GM12878 (cell line): ENCODE data around the gene OR10A3. TPM values are rescaled to one million over a fixed set of nuclear protein-coding genes. Genes with fewer than 3 reads are reported as not detected.

Experiments used
- ATAC-seq: fragments of 200-7000 bp; cut with Tn5 transposase; 3 replicates; pipeline ENCODE4 v1.9.1; 2020; ENCODE audit warnings: mild to moderate bottlenecking, moderate library complexity
- BruUV-seq: library from RNA; stranded (reverse); fragments of 400-500 nt; replicated peaks from 2 replicates; lab custom pipeline; 2021; lab: Mats Ljungman, UMichigan
- CTCF ChIA-PET: fragments of 300-600 bp; sonication (Branson Sonifier 250); formaldehyde crosslinking; extraction: SDS; loops from one replicate; lab custom pipeline; 2021; ENCODE audit warnings: inconsistent platforms; lab: Yijun Ruan, JAX
- POLR2A ChIA-PET: fragments of 350-600 bp; formaldehyde crosslinking; extraction: SDS; loops from one replicate; lab custom pipeline; 2021; ENCODE audit warnings: inconsistent platforms; lab: Charles Lee
- RAD21 ChIA-PET: fragments of 300-600 bp; sonication (Branson Sonifier 250); formaldehyde crosslinking; loops from one replicate; lab custom pipeline; 2023; ENCODE audit warnings: antibody characterized with exemption; ENCODE audit not compliant: unreplicated experiment; lab: Charles Lee
- SMC1A ChIA-PET: fragments of 300-600 bp; sonication (Branson Sonifier 250); formaldehyde crosslinking; loops from one replicate; lab custom pipeline; 2023; ENCODE audit not compliant: unreplicated experiment, uncharacterized antibody; lab: Charles Lee
- DNase-seq: peaks from one replicate; pipeline ENCODE4 v3.0.0-alpha.2; 2011; ENCODE audit warnings: low read depth, low spot score
- FAIRE-seq: peaks from 3 replicates; lab custom pipeline; 2011; peaks lifted over from hg19 to GRCh38; lab: Jason Lieb, UNC
- H2AFZ ChIP-seq: 2 replicates; pipeline ENCODE4 v1.6.0; 2011; ENCODE audit warnings: low read depth, low read length, control low read depth; ENCODE audit not compliant: control insufficient read depth
- H3K27ac ChIP-seq: 2 replicates; pipeline ENCODE4 v1.5.1; 2011; ENCODE audit warnings: control low read depth; ENCODE audit not compliant: control insufficient read depth, insufficient read depth
- H3K27me3 ChIP-seq, 2 experiments: replicated peaks in 1 of 2; 2 replicates each; pipeline versions ENCODE4 v1.6.0 to v1.6.1; 2011; ENCODE audit warnings: low read length in 1 of 2; ENCODE audit not compliant: control insufficient read depth in 2 of 2, insufficient read depth in 2 of 2
- H3K36me3 ChIP-seq, 2 experiments: 2 replicates each; pipeline ENCODE4 v1.5.1; 2011; ENCODE audit warnings: low read length in 1 of 2; ENCODE audit not compliant: control insufficient read depth in 2 of 2, insufficient read depth in 2 of 2
- H3K4me1 ChIP-seq: 2 replicates; pipeline ENCODE4 v1.6.1; 2011; ENCODE audit warnings: mild to moderate bottlenecking, low read length, moderate library complexity, mixed read lengths; ENCODE audit not compliant: control insufficient read depth, insufficient read depth
- H3K4me2 ChIP-seq: 2 replicates; pipeline ENCODE4 v1.6.0; 2011; ENCODE audit warnings: control low read depth; ENCODE audit not compliant: control insufficient read depth, insufficient read depth
- H3K4me3 ChIP-seq: fragments of 200-600 bp; sonication (generic); 2 replicates; pipeline ENCODE4 v1.5.1; 2016
- H3K79me2 ChIP-seq: 2 replicates; pipeline ENCODE4 v1.6.0; 2011; ENCODE audit warnings: low read length; ENCODE audit not compliant: control insufficient read depth, insufficient read depth
- H3K9ac ChIP-seq: 2 replicates; pipeline ENCODE4 v1.8.0; 2011; ENCODE audit warnings: low read length, control low read depth, mixed read lengths; ENCODE audit not compliant: control insufficient read depth, insufficient read depth
- H3K9me3 ChIP-seq: replicated peaks from 3 replicates; pipeline ENCODE4 v1.5.1; 2011; ENCODE audit warnings: mild to moderate bottlenecking, low read length; ENCODE audit not compliant: control insufficient read depth, insufficient read depth
- H4K20me1 ChIP-seq: 2 replicates; pipeline ENCODE4 v1.6.0; 2011; ENCODE audit not compliant: control insufficient read depth, insufficient read depth
- ASH2L ChIP-seq: fragments of 300-600, 200-600 bp; sonication (generic); IDR thresholded peaks from 2 replicates; pipeline ENCODE4 v1.6.1; 2017; ENCODE audit warnings: low read depth, mild to moderate bottlenecking, borderline replicate concordance
- BCL11A ChIP-seq: IDR thresholded peaks from 2 replicates; pipeline ENCODE4 v1.6.1; 2011; ENCODE audit warnings: low read depth, low read length
- CHD2 ChIP-seq: IDR thresholded peaks from 2 replicates; pipeline ENCODE4 v1.6.1; 2011; ENCODE audit warnings: low read depth, low read length, improper control_type of control experiment, borderline replicate concordance
- EP300 ChIP-seq, 2 experiments: fragments of 150-350 bp in 1 of 2; IDR thresholded peaks; 2 replicates each; pipeline ENCODE4 v1.6.1; 2011 to 2012; ENCODE audit warnings: low read depth in 2 of 2, low read length in 2 of 2, borderline replicate concordance in 1 of 2, improper control_type of control experiment in 1 of 2, inconsistent platforms in 1 of 2; ENCODE audit not compliant: control insufficient read depth in 1 of 2
- ESRRA ChIP-seq: IDR thresholded peaks from 2 replicates; pipeline ENCODE4 v1.6.1; 2012; ENCODE audit warnings: mild to moderate bottlenecking, low read length, improper control_type of control experiment
- IRF3 ChIP-seq: fragments of 450-650 bp; IDR thresholded peaks from 2 replicates; pipeline ENCODE4 v1.6.1; 2014; ENCODE audit warnings: mild to moderate bottlenecking
- NR2F1 ChIP-seq: fragments of 450-650 bp; conservative IDR thresholded peaks from 2 replicates; pipeline ENCODE4 v1.6.1; 2017; ENCODE audit warnings: mild to moderate bottlenecking
- POLR2AphosphoS5 ChIP-seq: IDR thresholded peaks from 2 replicates; pipeline ENCODE4 v1.6.1; 2011; ENCODE audit warnings: mild to moderate bottlenecking, low read length, inconsistent platforms
- PRDM15 ChIP-seq: fragments of 450-650 bp; formaldehyde crosslinking; IDR thresholded peaks from 2 replicates; pipeline ENCODE4 v1.4.0; 2020; ENCODE audit warnings: mild to moderate bottlenecking, moderate library complexity
- SUPT20H ChIP-seq: IDR thresholded peaks from 2 replicates; pipeline ENCODE4 v1.6.1; 2011; ENCODE audit warnings: low read depth, mild to moderate bottlenecking, low read length, moderate library complexity, borderline replicate concordance; ENCODE audit not compliant: control insufficient read depth
- TAF1 ChIP-seq: IDR thresholded peaks from 2 replicates; pipeline ENCODE4 v1.6.1; 2011; ENCODE audit warnings: mild to moderate bottlenecking, low read depth, low read length, borderline replicate concordance
- WGBS: methylation state at CpG from one replicate; pipeline ENCODE4 v1.1.6; 2016; ENCODE audit warnings: low lambda C conversion rate; ENCODE audit not compliant: insufficient replicate concordance, insufficient coverage; ENCODE audit errors: missing lambda C conversion rate; 5-methylcytosine and 5-hydroxymethylcytosine counted together
- in situ Hi-C: fragments of 300-500 bp; cut with MboI; formaldehyde crosslinking; loops from 9 replicates; pipeline ENCODE4 v1.14.3; 2018; ENCODE audit warnings: mixed read lengths
- intact Hi-C: fragments of 100-400 bp; cut with micrococcal nuclease; formaldehyde crosslinking; loops from one replicate; pipeline ENCODE4 v1.14.2; 2022; ENCODE audit not compliant: unreplicated experiment
- polyA plus RNA-seq, 11 experiments: library from polyadenylated mRNA; depleted of rRNA in 4 of 11; unstranded in 6 of 11; stranded (reverse) in 5 of 11; fragments of >200 nt; fragmentation: Nextera tagmentation in 4 of 11; fragmentation: Illumina TruSeq in 1 of 11; extraction: Ambion mirVana in 4 of 11; extraction: Trizol in 1 of 11; gene quantifications; 1 replicate in 1 of 11; 2 replicates in 10 of 11; pipeline versions ENCODE4 v1.2.1 to v1.2.3, GENCODE V29; 2011 to 2016; ENCODE audit warnings: inconsistent platforms in 2 of 11, missing spikeins in 2 of 11, low read depth in 1 of 11
- total RNA-seq, 4 experiments: library from RNA; depleted of rRNA in 3 of 4; stranded (reverse); fragments of >200 nt in 3 of 4; fragmentation: Illumina TruSeq in 1 of 4; extraction: Trizol in 1 of 4; gene quantifications; 2 replicates each; pipeline versions ENCODE4 v1.2.1 to v1.2.3, GENCODE V29; 2013 to 2021
- TF ChIP-seq, protein P1 (sequence below): IDR thresholded peaks from 2 replicates; pipeline ENCODE4 v1.6.1; 2011; ENCODE audit warnings: low read depth, mild to moderate bottlenecking, low read length, moderate library complexity, borderline replicate concordance; ENCODE audit errors: extremely low read depth

The OR10A3 gene
- total and polyA plus RNA-seq, 10 of the 15 experiments (the other 5 are each of a cell fraction or from before 2014, with no cell fraction given) = 0.04 TPM; not detected in 9

- no TSS peak for BruUV-seq
- Histone ChIP-seq H2AFZ (no peak overlapping the region), H3K9ac (no peak overlapping the region), H3K4me3 (no peak overlapping the region), H3K27me3 (peaks cover 0 to 2% of the 10 kb centered on the region in 2 experiments; a peak in 1 of 4 replicates), H3K4me1 (no peaks in the 10 kb centered on the region), H3K79me2 (no peaks in the 10 kb centered on the region), H3K9me3 (no peaks in the 10 kb centered on the region), H3K36me3 (no peaks in the 10 kb centered on the region), H3K4me2 (no peak overlapping the region), H4K20me1 (no peaks in the 10 kb centered on the region), H3K27ac (no peak overlapping the region)
- ChIA-PET SMC1A (no interaction called here), CTCF (interaction anchor here (1.6 kb wide), 1 partner anchor 81 kb away, joined by 6 read pairs; the partner anchor contains the start of gene EIF3F), POLR2A (no interaction called here), RAD21 (interaction anchor here (1.4 kb wide), 1 partner anchor 80 kb away, joined by 4 read pairs; no protein-coding TSS in a partner anchor)
- in situ Hi-C loops (no loop called here), intact Hi-C loops (no loop called here)
- TF ChIP-seq CHD2 (no peak), ESRRA (no peak), NR2F1 (no peak), TAF1 (no peak), BCL11A (no peak), ASH2L (no peak), SUPT20H (no peak), IRF3 (no peak), POLR2AphosphoS5 (no peak), PRDM15 (CRISPR knock-in tag) (no peak), EP300 (IDR thresholded peaks at IDR 0.05; ENCODE audit: borderline replicate concordance in 1 of 2, control insufficient read depth in 1 of 2, low read depth in 2 of 2, low read length in 2 of 2) (no peak)
- TF ChIP-seq, protein P1, sequence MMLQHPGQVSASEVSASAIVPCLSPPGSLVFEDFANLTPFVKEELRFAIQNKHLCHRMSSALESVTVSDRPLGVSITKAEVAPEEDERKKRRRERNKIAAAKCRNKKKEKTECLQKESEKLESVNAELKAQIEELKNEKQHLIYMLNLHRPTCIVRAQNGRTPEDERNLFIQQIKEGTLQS = no peak
- DNase-seq (no peak), ATAC-seq (no peak), FAIRE-seq (no peak)
- 2% methylated on average over 3 of the region's 3 CpGs for WGBS
These were observed 35.5 kb downstream of the OR10A3 start for GRCh38 chr11:7905961-7906429.
